Measurements from ENCODE around the gene CCDC68.
"Not testable (repeated sequence)": the region's sequence is repeated elsewhere in the genome, so short reads cannot be mapped to it uniquely, and the experiment has no call there.

Gene CCDC68

DNA sequence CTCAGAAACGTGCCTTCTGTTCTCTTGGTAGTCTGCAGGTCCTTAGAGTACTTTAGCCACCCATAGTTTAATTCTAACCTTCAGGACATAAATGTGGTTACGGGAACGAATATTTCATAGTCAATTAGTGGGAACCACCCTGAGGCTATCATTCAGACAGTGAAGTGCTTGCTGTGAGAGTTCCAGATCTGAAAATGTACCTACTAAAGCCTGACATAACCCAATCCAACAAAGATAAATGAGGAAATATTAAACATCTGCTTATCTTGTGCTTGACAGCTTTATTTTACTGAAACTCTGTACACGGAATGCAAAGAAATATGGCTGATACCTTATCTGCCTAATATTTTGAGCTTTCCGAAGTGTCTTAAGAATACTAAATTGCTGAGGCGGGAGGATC is 88.0 kb downstream of the CCDC68 start:
- no peak for DNase-seq

DNA sequence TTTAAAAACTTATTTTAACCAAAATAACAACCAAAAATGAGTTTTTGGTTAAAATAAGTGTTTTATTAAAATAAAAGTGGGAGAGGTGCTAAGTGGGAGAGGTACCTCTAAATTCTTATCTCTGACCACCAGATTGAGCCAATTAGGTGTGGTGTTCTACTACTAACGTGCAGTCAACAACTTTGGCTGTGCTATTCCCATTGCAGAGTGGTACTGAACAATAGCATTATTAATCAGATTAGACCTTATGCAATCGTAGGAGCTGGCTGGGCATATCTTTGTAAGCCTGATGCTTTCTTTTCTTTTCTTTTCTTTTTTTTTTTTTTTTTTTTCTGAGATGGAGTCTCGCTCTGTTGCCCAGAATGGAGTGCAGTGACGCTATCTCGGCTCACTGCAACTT is 92.1 kb downstream of the CCDC68 start:
- DNase-seq, result no peak

DNA sequence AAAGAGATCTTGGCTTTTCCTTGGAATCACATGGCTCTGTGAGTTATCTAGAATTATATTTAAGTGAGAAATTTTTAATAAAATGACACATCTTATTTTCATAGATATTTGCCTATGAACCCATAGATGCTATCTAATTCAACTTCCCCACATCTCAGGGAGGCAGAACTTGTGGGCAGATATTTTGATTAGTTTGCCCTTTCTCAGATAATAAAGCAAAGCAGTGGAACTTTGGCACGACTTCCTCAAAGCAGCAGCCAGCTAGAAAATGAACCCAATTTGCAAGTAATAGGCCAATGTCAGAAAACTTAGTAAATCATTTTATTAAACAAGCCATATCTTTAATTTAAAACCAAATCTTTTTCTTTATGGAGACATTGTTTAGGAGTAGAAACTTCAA is 98.3 kb downstream of the CCDC68 start:
- no peak for DNase-seq

DNA sequence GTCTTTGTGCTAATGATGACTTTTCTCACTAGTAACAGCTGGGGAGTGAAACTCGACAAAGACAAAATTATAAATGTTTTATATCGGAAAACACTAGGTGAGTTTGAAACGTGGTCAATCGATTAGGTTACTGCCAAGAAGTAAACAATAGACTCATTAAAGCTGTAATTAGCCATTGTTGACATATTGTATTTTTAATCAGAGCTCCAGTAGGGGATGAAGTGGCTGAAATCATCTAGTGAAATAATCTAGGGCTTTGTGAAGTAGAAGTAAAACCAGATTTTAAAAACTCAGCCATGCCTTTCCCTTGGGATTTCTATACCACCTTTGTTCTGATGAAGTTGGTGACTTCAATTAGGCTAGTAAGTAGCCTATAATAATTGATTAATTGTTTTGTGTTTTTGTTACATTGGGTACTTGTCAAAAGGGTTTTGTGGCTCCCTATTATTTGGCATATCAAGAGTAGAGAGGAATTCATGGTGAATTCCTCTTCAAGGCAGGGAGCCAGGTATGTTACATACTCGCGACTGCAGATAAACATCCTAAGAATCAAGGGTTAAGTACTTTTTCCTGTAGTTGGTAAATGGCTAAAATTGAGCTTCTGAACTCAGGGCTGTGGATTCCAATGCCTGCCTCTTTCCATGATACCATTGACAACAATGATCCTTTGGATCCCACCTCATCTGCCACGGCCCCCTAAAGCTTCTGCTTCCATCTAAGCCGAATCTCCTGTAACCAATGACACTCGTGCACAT is 99.4 kb downstream of the CCDC68 start:
- no peak for DNase-seq

DNA sequence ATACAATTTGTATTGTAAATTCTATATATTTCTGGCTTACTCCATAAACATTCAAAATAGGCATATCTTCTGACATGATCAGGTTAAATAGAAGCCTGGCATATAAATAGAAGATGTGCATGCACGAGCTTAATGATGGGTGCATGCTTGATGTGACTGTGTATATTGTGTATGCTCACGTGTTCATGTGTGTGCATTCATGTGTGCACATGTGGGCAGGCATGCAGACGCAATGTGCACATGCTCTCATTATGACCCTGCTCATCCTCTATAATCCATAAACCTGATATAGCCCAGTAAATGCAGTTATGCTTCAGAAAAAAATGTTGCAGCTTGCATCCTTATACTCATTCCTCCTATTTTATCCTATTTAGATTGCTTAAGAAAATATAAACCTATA is 101.8 kb downstream of the CCDC68 start:
- no peak for DNase-seq

DNA sequence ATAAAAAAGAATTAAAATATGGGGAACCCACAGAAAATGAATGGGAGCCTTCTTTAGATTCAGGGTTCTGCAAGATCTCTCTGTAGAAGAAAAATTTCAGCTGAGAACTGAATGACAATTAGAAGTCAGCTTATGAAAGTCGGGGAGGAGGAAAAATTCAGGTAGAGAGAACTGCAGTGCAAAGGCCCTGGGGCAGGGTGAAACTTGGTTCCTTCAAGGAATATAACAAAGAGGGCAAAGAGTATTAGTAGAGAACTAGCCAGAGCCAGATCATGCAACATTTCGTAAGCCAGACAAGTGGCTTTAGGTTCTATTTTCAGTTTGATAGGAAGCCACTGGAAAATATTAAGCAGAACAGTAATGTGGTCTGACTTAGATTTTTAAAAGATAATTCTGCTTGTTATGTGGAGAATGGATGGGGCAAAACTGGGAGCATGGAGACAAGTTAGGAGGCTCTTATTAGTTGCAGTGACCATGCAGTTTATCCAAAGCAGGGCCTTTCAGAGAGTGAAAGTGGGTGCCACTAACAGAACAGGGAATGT is 103.1 kb downstream of the CCDC68 start:
- DNase-seq, result no peak

DNA sequence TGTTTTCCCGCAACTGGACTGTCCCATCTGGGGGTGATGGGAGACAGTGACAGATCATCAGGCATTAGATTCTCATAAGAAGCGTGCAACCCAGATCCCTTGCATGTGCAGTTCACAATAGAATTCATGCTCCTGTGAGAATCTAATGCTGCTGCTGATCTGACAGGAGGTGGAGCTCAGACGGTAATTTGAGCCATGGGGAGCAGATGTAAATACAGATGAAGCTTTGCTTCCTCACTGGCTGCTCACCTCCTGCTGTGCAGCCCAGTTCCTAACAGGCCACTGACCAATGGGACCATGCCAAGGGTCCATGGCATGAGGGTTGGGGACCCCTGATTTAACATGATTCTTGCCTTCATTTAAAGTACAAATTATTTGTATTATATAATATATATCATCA is 104.2 kb downstream of the CCDC68 start:
- DNase-seq, result not testable (repeated sequence)

DNA sequence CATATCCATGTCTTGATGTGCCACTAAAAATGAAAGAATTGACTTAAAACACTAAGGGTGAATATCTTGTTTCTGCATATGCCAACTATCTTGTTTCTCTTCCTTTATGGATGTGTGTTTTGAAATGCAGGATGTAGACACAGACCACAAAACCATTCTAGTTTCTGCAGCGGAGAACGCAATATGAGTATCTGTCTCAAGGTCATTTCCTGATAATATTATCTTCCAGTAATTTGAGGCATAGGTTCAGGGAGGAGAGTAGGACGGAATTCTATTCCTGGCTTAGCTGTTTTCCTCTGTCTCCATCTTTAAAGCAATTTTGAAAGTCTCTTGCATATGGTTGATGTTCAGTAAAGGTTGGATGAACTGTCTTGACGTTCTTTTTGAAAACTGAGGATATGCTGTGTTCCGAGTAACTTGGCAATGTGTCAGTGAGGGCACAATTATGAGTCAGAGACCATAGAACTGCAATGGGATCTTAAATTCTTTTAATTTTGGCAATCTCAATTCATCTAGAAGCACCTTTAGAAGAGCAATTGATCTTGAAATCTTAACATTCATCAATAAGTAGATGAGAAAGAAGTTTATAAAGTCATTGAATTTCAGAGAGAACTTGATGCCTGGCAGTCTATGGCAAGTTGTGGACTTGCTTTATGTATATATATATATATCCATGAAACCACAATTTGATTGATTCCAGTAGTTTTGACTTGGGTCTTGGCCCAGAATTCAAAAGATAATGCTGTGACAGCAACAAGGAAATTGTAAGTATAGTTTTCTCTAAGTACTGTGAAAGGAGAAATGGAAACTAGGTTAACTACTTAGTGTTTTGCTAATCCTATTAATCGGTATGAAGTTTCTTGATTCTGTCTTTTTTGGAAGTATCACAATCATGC is 106.2 kb downstream of the CCDC68 start:
- DNase-seq, result no peak
